ENCODE measurements around the gene SCRT2. TPM values are rescaled to one million over a fixed set of nuclear protein-coding genes. Genes with fewer than 3 reads are reported as not detected.
"Not testable (repeated sequence)": the region's sequence is repeated elsewhere in the genome, so short reads cannot be mapped to it uniquely, and the experiment has no call there.

Gene SCRT2
- total RNA-seq, 1 donor from 2014 or later: not detected

GRCh38 chr20:703426-703825 is 27.8 kb upstream of the SCRT2 start:
- intact Hi-C loops (cut with DNase I): no loop called here
- no peak for ATAC-seq (ENCODE audit: poor library complexity)
- DNase-seq: no peak

- intact Hi-C loops (cut with DNase I): no loop called here
- no peak for DNase-seq
- no peak for ATAC-seq (ENCODE audit: poor library complexity)
These were observed 27.4 kb upstream of the SCRT2 start for GRCh38 chr20:703006-703405.

- peak; percentile 43 for DNase-seq
- intact Hi-C loops (cut with DNase I): no loop called here
- peak; percentile 20 for ATAC-seq (ENCODE audit: poor library complexity)
These were observed 26.0 kb upstream of the SCRT2 start for GRCh38 chr20:701401-702129.

GRCh38 chr20:699811-700338 is 24.3 kb upstream of the SCRT2 start:
- intact Hi-C loops (cut with DNase I): no loop called here
- ATAC-seq (ENCODE audit: poor library complexity) (peak; percentile 97), DNase-seq (peak; percentile 88)

- intact Hi-C loops (cut with DNase I): no loop called here
- ATAC-seq (ENCODE audit: poor library complexity) (no peak), DNase-seq (no peak)
These were observed 23.7 kb upstream of the SCRT2 start for GRCh38 chr20:699342-699741.

- intact Hi-C loops (cut with DNase I): no loop called here
- no peak for DNase-seq
- no peak for ATAC-seq (ENCODE audit: poor library complexity)
These were observed 22.7 kb upstream of the SCRT2 start for GRCh38 chr20:698276-698675.

- DNase-seq (no peak), ATAC-seq (ENCODE audit: poor library complexity) (no peak)
- intact Hi-C loops (cut with DNase I): no loop called here
These were observed 22.2 kb upstream of the SCRT2 start for GRCh38 chr20:697826-698225.

- ATAC-seq (ENCODE audit: poor library complexity) (no peak), DNase-seq (no peak)
- intact Hi-C loops (cut with DNase I): no loop called here
These were observed 19.7 kb upstream of the SCRT2 start for GRCh38 chr20:695165-695866.

- DNase-seq (no peak), ATAC-seq (ENCODE audit: poor library complexity) (no peak)
- intact Hi-C loops (cut with DNase I): no loop called here
These were observed 18.9 kb upstream of the SCRT2 start for GRCh38 chr20:694496-694895.

- ATAC-seq (ENCODE audit: poor library complexity); intact Hi-C loops (cut with DNase I); DNase-seq: not testable (repeated sequence)
These were observed 18.2 kb upstream of the SCRT2 start for GRCh38 chr20:693786-694185.

- DNase-seq: no peak
- intact Hi-C loops (cut with DNase I): no loop called here
- no peak for ATAC-seq (ENCODE audit: poor library complexity)
These were observed 16.4 kb upstream of the SCRT2 start for GRCh38 chr20:692044-692443.

- intact Hi-C loops (cut with DNase I): no loop called here
- ATAC-seq (ENCODE audit: poor library complexity) (no peak), DNase-seq (no peak)
These were observed 14.3 kb upstream of the SCRT2 start for GRCh38 chr20:689947-690346.

- intact Hi-C loops (cut with DNase I): no loop called here
- no peak for DNase-seq
- ATAC-seq (ENCODE audit: poor library complexity): no peak
These were observed 13.7 kb upstream of the SCRT2 start for GRCh38 chr20:689348-689747.

- ATAC-seq (ENCODE audit: poor library complexity): no peak
These were observed 13.2 kb upstream of the SCRT2 start for GRCh38 chr20:688809-689212.

GRCh38 chr20:687468-688203 is 12.0 kb upstream of the SCRT2 start:
- DNase-seq (no peak), ATAC-seq (ENCODE audit: poor library complexity) (no peak)
- intact Hi-C loops (cut with DNase I): no loop called here

More at GRCh38 chr20:688809-689212, 13.2 kb upstream of the SCRT2 start:
- DNase-seq: no peak
- intact Hi-C loops (cut with DNase I): no loop called here

GRCh38 chr20:684676-685319 is 9.2 kb upstream of the SCRT2 start:
- ATAC-seq (ENCODE audit: poor library complexity): no peak
- intact Hi-C loops (cut with DNase I): no loop called here

GRCh38 chr20:682123-682522 is 6.5 kb upstream of the SCRT2 start:
- intact Hi-C loops (cut with DNase I): no loop called here
- ATAC-seq (ENCODE audit: poor library complexity) (no peak), DNase-seq (no peak)

More at GRCh38 chr20:684676-685319, 9.2 kb upstream of the SCRT2 start:
- DNase-seq: no peak

- intact Hi-C loops (cut with DNase I): no loop called here
- DNase-seq (no peak), ATAC-seq (ENCODE audit: poor library complexity) (no peak)
These were observed 5.1 kb upstream of the SCRT2 start for GRCh38 chr20:680638-681187.

- intact Hi-C loops (cut with DNase I): no loop called here
These were observed 2.4 kb upstream of the SCRT2 start for GRCh38 chr20:677957-678356.

More at GRCh38 chr20:677957-678356, 2.4 kb upstream of the SCRT2 start:
- no peak for DNase-seq
- no peak for ATAC-seq (ENCODE audit: poor library complexity)

All from Right ventricle myocardium superior (tissue), 1 donor.